Subcutaneous abdominal adipose tissue (tissue), 5 donors: ENCODE data around the gene OVCH1.

Experiments
- H3K27ac ChIP-seq: one replicate; pipeline ENCODE4 v1.7.0; 2013; ENCODE audit warnings: low read depth, mild to moderate bottlenecking, inconsistent platforms, low read length, moderate library complexity
- H3K27me3 ChIP-seq, 5 donors: one replicate each; pipeline ENCODE4 v1.7.0; 2013; ENCODE audit warnings: low read length in 5 of 5, inconsistent platforms in 1 of 5; ENCODE audit not compliant: control insufficient read depth in 5 of 5, insufficient read depth in 4 of 5
- H3K36me3 ChIP-seq, 5 donors: one replicate each; pipeline ENCODE4 v1.7.0; 2013; ENCODE audit warnings: low read length in 5 of 5; ENCODE audit not compliant: control insufficient read depth in 5 of 5, insufficient read depth in 5 of 5
- H3K4me1 ChIP-seq, 5 donors: one replicate each; pipeline ENCODE4 v1.7.0; 2013; ENCODE audit warnings: low read length in 5 of 5, mild to moderate bottlenecking in 3 of 5, moderate library complexity in 1 of 5; ENCODE audit not compliant: control insufficient read depth in 5 of 5, insufficient read depth in 5 of 5
- H3K4me3 ChIP-seq, 5 donors: one replicate each; pipeline ENCODE4 v1.7.0; 2013; ENCODE audit warnings: low read length in 5 of 5, low read depth in 1 of 5
- H3K9ac ChIP-seq, 5 donors: one replicate each; pipeline ENCODE4 v1.7.0; 2013; ENCODE audit warnings: low read length in 5 of 5, mild to moderate bottlenecking in 4 of 5, moderate library complexity in 3 of 5
- H3K9me3 ChIP-seq, 5 donors: one replicate each; pipeline ENCODE4 v1.7.0; 2013; ENCODE audit warnings: low read length in 5 of 5; ENCODE audit not compliant: control insufficient read depth in 5 of 5
- donor health status: healthy.
- donor health status: healthy.
- donor health status: healthy.
- donor health status: healthy.
- donor health status: healthy.

Gene OVCH1, protein sequence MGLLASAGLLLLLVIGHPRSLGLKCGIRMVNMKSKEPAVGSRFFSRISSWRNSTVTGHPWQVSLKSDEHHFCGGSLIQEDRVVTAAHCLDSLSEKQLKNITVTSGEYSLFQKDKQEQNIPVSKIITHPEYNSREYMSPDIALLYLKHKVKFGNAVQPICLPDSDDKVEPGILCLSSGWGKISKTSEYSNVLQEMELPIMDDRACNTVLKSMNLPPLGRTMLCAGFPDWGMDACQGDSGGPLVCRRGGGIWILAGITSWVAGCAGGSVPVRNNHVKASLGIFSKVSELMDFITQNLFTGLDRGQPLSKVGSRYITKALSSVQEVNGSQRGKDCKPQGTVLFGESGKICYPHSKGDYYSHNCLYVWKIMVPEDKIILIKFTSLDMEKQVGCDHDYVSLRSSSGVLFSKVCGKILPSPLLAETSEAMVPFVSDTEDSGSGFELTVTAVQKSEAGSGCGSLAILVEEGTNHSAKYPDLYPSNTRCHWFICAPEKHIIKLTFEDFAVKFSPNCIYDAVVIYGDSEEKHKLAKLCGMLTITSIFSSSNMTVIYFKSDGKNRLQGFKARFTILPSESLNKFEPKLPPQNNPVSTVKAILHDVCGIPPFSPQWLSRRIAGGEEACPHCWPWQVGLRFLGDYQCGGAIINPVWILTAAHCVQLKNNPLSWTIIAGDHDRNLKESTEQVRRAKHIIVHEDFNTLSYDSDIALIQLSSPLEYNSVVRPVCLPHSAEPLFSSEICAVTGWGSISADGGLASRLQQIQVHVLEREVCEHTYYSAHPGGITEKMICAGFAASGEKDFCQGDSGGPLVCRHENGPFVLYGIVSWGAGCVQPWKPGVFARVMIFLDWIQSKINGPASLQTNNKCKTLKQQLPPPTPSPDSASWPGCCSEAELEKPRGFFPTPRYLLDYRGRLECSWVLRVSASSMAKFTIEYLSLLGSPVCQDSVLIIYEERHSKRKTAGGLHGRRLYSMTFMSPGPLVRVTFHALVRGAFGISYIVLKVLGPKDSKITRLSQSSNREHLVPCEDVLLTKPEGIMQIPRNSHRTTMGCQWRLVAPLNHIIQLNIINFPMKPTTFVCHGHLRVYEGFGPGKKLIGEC

DNA sequence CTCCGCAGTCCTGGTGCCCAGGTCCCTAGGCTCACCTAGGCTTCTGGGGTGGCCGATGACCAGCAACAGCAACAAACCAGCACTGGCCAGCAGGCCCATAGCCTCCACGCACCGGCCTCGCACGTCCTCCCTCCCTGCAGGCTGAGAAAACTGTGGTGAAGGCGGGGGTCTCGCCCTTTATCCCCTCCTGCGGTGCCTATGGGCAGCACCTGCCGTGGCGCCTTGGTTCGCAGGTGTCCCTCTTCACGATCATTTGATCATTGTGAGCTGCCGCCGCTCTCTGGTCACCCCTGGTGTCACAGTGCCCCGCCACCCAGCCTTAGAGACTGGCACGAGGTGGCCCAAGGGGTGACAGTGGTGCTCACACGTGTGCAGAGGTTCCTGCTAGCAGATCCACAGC is at the start of gene OVCH1:
Gene OVCH1 (minus strand): TSS at position 99 of the 400 bp plus-strand sequence. CDS start 0 bp downstream, at position 99.
- Histone ChIP-seq H3K4me1 (no peaks in the 10 kb centered on the region), H3K27ac (no peak within 1 kb of the TSS), H3K27me3 (no peaks in the 10 kb centered on the region), H3K9me3 (no peaks in the 10 kb centered on the region), H3K36me3 (peaks cover 0 to 4% (median 3%) of the 10 kb centered on the region in 5 donors), H3K4me3 (no peak within 1 kb of the TSS), H3K9ac (no peak within 1 kb of the TSS)

- Histone ChIP-seq H3K27ac (no peak overlapping the region), H3K4me3 (no peak overlapping the region), H3K9ac (no peak overlapping the region), H3K4me1 (peaks cover 0 to 23% (median 13%) of the 10 kb centered on the region in 5 donors), H3K36me3 (no peaks in the 10 kb centered on the region), H3K27me3 (no peaks in the 10 kb centered on the region), H3K9me3 (no peaks in the 10 kb centered on the region)
Measured at GRCh38 chr12:29547151-29547632, 49.7 kb upstream of the OVCH1 start.

DNA sequence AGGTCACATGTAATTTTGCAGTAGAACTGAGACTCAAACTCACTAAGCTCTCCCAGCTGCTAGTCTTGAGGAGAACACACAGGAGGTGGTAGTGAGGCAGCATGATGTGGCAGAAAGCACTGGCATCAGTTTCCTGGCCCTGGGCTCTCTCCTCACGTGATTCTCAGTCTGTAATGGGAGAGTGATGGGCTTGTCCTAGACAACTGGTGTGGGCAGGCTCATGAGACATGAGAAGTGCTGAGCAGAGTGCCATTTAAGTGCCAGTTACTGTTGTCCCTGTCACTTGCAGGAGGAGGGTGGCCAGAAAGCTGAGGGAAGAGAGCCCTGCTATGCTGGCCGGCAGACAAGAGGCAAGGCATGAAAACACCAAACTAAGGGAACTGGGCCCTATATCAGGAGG is 48.5 kb upstream of the OVCH1 start:
- Histone ChIP-seq H3K27me3 (no peaks in the 10 kb centered on the region), H3K36me3 (no peaks in the 10 kb centered on the region), H3K27ac (no peak overlapping the region), H3K9ac (no peak overlapping the region), H3K4me3 (no peak overlapping the region), H3K4me1 (peaks cover 0 to 23% (median 13%) of the 10 kb centered on the region in 5 donors), H3K9me3 (no peaks in the 10 kb centered on the region)

- Histone ChIP-seq H3K4me3 (no peak overlapping the region), H3K36me3 (no peaks in the 10 kb centered on the region), H3K4me1 (peaks cover 0 to 23% (median 13%) of the 10 kb centered on the region in 5 donors), H3K9me3 (no peaks in the 10 kb centered on the region), H3K9ac (no peak overlapping the region), H3K27me3 (no peaks in the 10 kb centered on the region), H3K27ac (no peak overlapping the region)
Measured at GRCh38 chr12:29545102-29545467, 47.6 kb upstream of the OVCH1 start.

- H3K27ac ChIP-seq: no peak overlapping the region
- peaks cover 0 to 23% (median 13%) of the 10 kb centered on the region in 5 donors for H3K4me1 ChIP-seq
- H3K36me3 ChIP-seq: no peaks in the 10 kb centered on the region
- H3K27me3 ChIP-seq: no peaks in the 10 kb centered on the region
- H3K9ac ChIP-seq: no peak overlapping the region
- no peak overlapping the region for H3K4me3 ChIP-seq
- H3K9me3 ChIP-seq: no peaks in the 10 kb centered on the region
Measured at GRCh38 chr12:29544428-29545101, 47.1 kb upstream of the OVCH1 start.

GRCh38 chr12:29543036-29543435 is 45.5 kb upstream of the OVCH1 start:
- Histone ChIP-seq H3K4me3 (peak overlapping the region in 4 of 5 donors; percentile 17 to 40 (median 28)), H3K36me3 (no peaks in the 10 kb centered on the region), H3K27ac (no peak overlapping the region), H3K27me3 (no peaks in the 10 kb centered on the region), H3K9ac (peak overlapping the region in 2 of 5 donors; percentile 43 to 61), H3K9me3 (no peaks in the 10 kb centered on the region), H3K4me1 (peaks cover 0 to 21% (median 13%) of the 10 kb centered on the region in 5 donors)

DNA sequence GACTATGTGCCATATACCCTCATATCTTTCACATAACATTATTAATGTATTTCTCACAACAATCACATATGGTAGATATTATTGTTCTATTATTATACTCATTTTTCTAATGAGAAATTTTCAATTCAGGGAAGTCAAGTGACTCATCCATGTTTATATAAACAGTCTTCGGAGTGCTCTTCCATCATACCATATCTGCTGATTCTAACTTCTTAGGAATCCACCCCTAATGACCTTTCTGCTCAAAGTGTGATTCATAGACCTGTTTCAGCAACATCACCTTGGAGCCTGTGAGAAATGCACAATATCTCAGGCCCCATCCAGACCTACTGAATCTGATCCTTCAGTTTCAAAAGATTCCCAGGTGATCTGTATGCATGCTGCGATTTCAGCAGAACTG is 39.8 kb upstream of the OVCH1 start:
- no peak overlapping the region for H3K9ac ChIP-seq
- H3K27ac ChIP-seq: no peak overlapping the region
- H3K9me3 ChIP-seq: no peaks in the 10 kb centered on the region
- H3K4me1 ChIP-seq: peaks cover 0 to 6% (median 0%) of the 10 kb centered on the region in 5 donors
- no peaks in the 10 kb centered on the region for H3K27me3 ChIP-seq
- H3K36me3 ChIP-seq: peaks cover 0 to 4% (median 0%) of the 10 kb centered on the region in 5 donors
- no peak overlapping the region for H3K4me3 ChIP-seq

DNA sequence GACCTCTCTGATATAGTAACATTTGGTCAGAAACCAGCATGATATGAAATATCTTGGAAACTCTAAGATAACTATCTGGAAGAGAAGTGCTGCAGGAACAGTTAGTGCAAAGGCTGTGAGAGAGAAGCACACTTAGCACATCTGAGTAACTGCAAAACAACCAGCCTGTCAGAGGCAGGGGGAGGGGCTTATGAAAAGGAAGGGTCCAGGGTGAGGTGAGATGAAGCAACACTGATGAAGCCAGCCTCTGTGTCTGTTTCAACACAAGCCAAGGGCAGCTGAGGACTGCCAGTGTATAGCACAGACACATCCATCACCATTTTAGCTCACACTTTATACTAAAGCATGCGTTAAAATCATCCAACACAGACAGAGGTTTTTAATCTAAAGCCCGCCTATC is 37.4 kb upstream of the OVCH1 start:
- no peaks in the 10 kb centered on the region for H3K9me3 ChIP-seq

DNA sequence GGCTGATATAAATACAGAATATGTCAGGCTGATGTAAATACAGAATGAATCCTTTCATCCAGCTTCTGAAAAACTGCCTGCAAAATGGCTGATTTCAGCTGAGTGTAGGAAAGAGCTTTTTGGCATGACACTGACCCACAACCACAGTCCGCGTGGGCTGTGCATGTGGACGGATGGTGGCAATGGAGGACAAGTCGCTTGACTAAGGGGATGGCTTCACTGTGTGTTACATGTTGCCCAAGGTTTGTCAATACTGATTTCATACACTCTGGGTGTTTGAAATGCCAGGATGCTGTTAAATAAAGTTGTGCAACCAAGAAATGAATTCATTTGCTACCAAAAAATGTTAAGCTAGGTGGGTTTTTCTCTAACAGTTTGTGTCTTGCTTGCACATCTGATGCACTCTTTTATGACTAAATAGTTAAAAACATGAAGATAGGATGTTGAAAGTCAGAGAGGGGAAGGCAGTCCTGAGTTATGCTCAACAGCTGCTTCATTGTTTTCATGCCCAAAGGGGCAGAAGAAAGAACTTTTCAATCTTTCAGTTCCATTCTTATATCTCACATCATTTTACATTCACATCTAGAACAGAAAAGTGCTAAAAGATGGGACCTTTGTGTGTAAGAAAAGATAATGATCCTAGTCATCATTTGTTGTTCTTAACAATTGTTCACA is 36.5 kb upstream of the OVCH1 start:
- Histone ChIP-seq H3K27me3 (no peaks in the 10 kb centered on the region), H3K4me1 (peaks cover 0 to 5% (median 0%) of the 10 kb centered on the region in 5 donors), H3K9me3 (no peaks in the 10 kb centered on the region), H3K36me3 (peaks cover 0 to 4% (median 2%) of the 10 kb centered on the region in 5 donors), H3K9ac (no peak overlapping the region), H3K4me3 (no peak overlapping the region), H3K27ac (no peak overlapping the region)

More for the DNA sequence above, 37.4 kb upstream of the OVCH1 start:
- Histone ChIP-seq H3K36me3 (peaks cover 0 to 4% (median 2%) of the 10 kb centered on the region in 5 donors), H3K27me3 (no peaks in the 10 kb centered on the region), H3K4me1 (peaks cover 0 to 5% (median 0%) of the 10 kb centered on the region in 5 donors), H3K27ac (no peak overlapping the region), H3K9ac (no peak overlapping the region), H3K4me3 (no peak overlapping the region)
